ENCODE measurements around the gene DERL3. TPM values are rescaled to one million over a fixed set of nuclear protein-coding genes. Genes with fewer than 3 reads are reported as not detected.
"Not testable (repeated sequence)": the region's sequence is repeated elsewhere in the genome, so short reads cannot be mapped to it uniquely, and the experiment has no call there.

Gene DERL3
- 13.8 and 18.8 TPM in 2 replicates for total RNA-seq

GRCh38 chr22:23838681-23839468, at the start of gene DERL3:
DERL3 (minus strand) TSS chr22:23839006; CDS start chr22:23838987, 19 bp downstream.
- intact Hi-C loops (cut with micrococcal nuclease) = loop anchor here (1.0 to 2.0 kb wide), 8 partner anchors 18 to 716 kb away; partner anchors contain the start of genes GUCD1, MIF, SLC2A11 and SNRPD3
- Mint-ChIP-seq H3K4me3 (peak within 1 kb of the TSS; percentile 93), H3K27me3 (ENCODE audit: insufficient read depth) (peaks cover 3% of the 10 kb centered on the region), H3K36me3 (ENCODE audit: low read depth) (peaks cover 5% of the 10 kb centered on the region), H3K4me1 (ENCODE audit: low read depth) (peaks cover 27% of the 10 kb centered on the region), H3K27ac (peak within 1 kb of the TSS; percentile 97), H3K9me3 (no peaks in the 10 kb centered on the region)
- DNase-seq (ENCODE audit: low spot score) = peak; percentile 97

DNA sequence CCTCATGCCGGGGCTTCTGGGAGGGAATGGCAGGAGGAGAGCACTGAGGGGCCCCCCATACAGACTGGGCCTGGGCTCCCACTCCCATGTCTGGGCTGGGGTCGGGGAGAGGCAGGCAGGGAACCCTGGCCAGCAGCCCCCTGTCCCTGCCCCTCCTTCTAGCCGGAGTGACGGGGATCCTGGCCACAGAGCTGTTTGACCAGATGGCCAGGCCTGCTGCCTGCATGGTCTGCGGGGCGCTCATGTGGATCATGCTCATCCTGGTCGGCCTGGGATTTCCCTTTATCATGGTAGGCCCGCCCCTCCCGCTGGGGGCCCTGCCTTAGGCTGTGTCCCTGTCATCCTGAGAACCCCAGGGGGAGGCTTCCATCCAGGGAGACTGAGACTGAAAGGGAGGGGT, 45.3 kb upstream of the DERL3 start:
- Mint-ChIP-seq H3K9me3 (no peaks in the 10 kb centered on the region), H3K27ac (no peak overlapping the region)
- intact Hi-C loops (cut with micrococcal nuclease) = no loop called here

DNA sequence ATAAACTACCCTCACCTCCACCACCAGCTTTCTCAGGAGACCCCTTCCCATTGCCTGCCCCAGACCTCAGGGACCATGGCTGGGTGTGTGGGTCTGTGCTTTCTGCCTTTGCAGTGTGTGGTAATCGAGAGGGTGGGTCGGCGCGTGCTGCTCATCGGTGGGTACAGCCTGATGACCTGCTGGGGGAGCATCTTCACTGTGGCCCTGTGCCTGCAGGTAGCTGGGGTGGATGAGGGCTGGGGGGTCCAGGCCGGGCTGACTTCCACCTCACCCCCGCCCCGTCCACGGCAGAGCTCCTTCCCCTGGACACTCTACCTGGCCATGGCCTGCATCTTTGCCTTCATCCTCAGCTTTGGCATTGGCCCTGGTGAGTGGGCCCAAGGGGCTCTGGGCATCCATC, 44.9 kb upstream of the DERL3 start:
- no peak for DNase-seq (ENCODE audit: low spot score)
- intact Hi-C loops (cut with micrococcal nuclease) = no loop called here
- no peak overlapping the region for H3K27ac Mint-ChIP-seq
- no peaks in the 10 kb centered on the region for H3K36me3 Mint-ChIP-seq (ENCODE audit: low read depth)
- no peak overlapping the region for H3K4me3 Mint-ChIP-seq
- no peaks in the 10 kb centered on the region for H3K9me3 Mint-ChIP-seq
- no peaks in the 10 kb centered on the region for H3K27me3 Mint-ChIP-seq (ENCODE audit: insufficient read depth)
- H3K4me1 Mint-ChIP-seq (ENCODE audit: low read depth) = no peaks in the 10 kb centered on the region

More for the DNA sequence above, 45.3 kb upstream of the DERL3 start:
- Mint-ChIP-seq H3K4me1 (ENCODE audit: low read depth) (no peaks in the 10 kb centered on the region), H3K27me3 (ENCODE audit: insufficient read depth) (no peaks in the 10 kb centered on the region), H3K4me3 (no peak overlapping the region), H3K36me3 (ENCODE audit: low read depth) (no peaks in the 10 kb centered on the region)
- DNase-seq (ENCODE audit: low spot score) = no peak

DNA sequence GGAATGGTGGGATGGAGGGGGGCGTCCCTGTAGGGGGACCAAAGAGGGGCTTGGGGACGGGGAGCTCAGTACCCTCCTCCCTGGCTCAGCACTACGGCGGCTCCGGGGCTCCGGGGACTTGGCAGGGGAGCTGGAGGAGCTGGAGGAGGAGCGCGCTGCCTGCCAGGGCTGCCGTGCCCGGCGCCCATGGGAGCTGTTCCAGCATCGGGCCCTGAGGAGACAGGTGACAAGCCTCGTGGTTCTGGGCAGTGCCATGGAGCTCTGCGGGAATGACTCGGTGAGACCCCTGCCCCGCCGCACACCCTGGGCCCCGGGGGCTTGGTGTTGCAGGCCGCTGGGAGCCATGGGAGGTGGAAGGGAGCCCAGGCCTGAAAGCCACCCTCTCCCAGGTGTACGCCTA, 43.6 kb upstream of the DERL3 start:
- Mint-ChIP-seq H3K4me3 (no peak overlapping the region), H3K9me3 (no peaks in the 10 kb centered on the region), H3K27me3 (ENCODE audit: insufficient read depth) (no peaks in the 10 kb centered on the region), H3K36me3 (ENCODE audit: low read depth) (no peaks in the 10 kb centered on the region), H3K27ac (no peak overlapping the region), H3K4me1 (ENCODE audit: low read depth) (no peaks in the 10 kb centered on the region)
- intact Hi-C loops (cut with micrococcal nuclease) = no loop called here
- no peak for DNase-seq (ENCODE audit: low spot score)

DNA sequence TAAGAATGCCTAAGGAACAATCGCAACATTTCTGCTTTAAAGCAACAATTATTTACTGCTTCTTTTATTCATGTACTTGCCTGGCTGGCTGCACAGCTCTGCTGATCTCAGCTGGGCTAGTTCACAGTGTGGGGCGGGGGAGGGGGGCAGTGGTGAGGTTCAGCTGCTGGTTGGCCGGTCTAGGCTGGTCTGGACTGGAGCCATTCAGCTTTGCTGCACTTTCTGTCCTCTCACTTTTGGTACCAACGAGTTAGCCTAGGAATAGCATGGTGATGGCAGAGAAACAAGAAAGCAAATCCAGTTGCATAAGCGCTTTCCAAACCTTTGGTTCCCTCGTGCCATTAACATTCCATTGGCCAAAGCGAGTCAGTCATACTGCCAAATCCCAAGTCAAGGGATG, 39.4 kb upstream of the DERL3 start:
- DNase-seq (ENCODE audit: low spot score) = no peak
- H3K4me1 Mint-ChIP-seq (ENCODE audit: low read depth) = no peaks in the 10 kb centered on the region
- no peak overlapping the region for H3K4me3 Mint-ChIP-seq
- H3K36me3 Mint-ChIP-seq (ENCODE audit: low read depth) = no peaks in the 10 kb centered on the region
- no peak overlapping the region for H3K27ac Mint-ChIP-seq
- H3K9me3 Mint-ChIP-seq = no peaks in the 10 kb centered on the region
- no peaks in the 10 kb centered on the region for H3K27me3 Mint-ChIP-seq (ENCODE audit: insufficient read depth)
- intact Hi-C loops (cut with micrococcal nuclease) = no loop called here

DNA sequence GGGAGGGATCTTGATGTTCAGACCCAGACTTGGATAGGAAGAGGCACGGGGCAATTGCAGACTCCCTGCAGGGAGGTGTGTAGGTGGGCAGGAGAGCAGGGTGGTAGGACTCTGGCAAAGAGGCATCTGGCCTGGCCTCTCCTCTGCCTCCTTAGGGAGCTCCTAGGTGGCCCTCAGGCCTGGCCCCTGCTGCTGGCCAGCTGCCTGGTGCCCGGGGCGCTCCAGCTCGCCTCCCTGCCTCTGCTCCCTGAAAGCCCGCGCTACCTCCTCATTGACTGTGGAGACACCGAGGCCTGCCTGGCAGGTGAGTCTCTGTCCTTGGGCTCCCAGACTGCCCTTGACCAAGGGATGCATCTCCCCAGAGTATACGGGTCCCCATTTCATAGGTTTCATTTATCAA, 38.8 kb upstream of the DERL3 start:
- Mint-ChIP-seq H3K4me1 (ENCODE audit: low read depth) (no peaks in the 10 kb centered on the region), H3K27me3 (ENCODE audit: insufficient read depth) (no peaks in the 10 kb centered on the region), H3K9me3 (no peaks in the 10 kb centered on the region), H3K27ac (no peak overlapping the region), H3K36me3 (ENCODE audit: low read depth) (no peaks in the 10 kb centered on the region), H3K4me3 (no peak overlapping the region)
- DNase-seq (ENCODE audit: low spot score) = no peak
- intact Hi-C loops (cut with micrococcal nuclease) = no loop called here

DNA sequence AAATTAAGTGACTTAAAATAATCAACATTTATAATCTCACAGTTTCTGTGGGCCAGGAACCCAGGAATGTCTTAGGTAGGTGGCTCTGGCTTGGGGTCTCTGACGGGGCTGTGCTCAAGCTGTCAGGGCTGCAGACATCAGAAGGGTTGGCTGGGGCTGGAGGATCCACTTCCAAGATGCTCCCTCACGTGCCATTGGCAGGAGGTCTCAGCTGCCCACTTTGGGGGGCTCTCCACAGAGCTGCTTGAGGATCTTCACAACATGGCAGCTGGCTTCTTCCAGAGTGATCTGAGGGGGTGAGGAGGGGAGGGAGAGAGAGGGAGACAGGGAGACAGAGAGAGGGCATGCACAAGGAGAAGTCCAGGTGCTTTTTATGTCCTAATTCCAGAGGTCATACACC, 37.0 kb upstream of the DERL3 start:
- H3K36me3 Mint-ChIP-seq (ENCODE audit: low read depth) = no peaks in the 10 kb centered on the region
- no peaks in the 10 kb centered on the region for H3K4me1 Mint-ChIP-seq (ENCODE audit: low read depth)
- H3K9me3 Mint-ChIP-seq = no peaks in the 10 kb centered on the region
- no peaks in the 10 kb centered on the region for H3K27me3 Mint-ChIP-seq (ENCODE audit: insufficient read depth)
- no peak overlapping the region for H3K27ac Mint-ChIP-seq
- H3K4me3 Mint-ChIP-seq = no peak overlapping the region
- DNase-seq (ENCODE audit: low spot score) = no peak
- intact Hi-C loops (cut with micrococcal nuclease) = no loop called here

DNA sequence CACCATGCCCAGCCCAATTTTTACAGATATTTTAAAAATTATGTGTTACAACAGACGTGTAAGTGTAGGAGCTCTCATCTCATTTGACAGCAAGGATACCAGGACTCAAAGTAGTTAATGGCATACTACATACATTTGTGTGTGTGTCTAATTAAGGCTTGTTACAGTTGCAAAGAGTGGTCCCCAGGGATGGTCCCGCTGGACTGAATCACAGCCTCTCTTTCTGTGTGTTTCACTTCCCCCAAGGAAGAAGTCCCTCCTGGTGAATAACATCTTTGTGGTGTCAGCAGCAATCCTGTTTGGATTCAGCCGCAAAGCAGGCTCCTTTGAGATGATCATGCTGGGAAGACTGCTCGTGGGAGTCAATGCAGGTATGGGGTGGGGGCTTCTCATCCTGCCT, 36.1 kb upstream of the DERL3 start:
- Mint-ChIP-seq H3K4me1 (ENCODE audit: low read depth) (no peaks in the 10 kb centered on the region), H3K27me3 (ENCODE audit: insufficient read depth) (no peaks in the 10 kb centered on the region), H3K4me3 (no peak overlapping the region), H3K27ac (no peak overlapping the region), H3K9me3 (no peaks in the 10 kb centered on the region), H3K36me3 (ENCODE audit: low read depth) (no peaks in the 10 kb centered on the region)
- intact Hi-C loops (cut with micrococcal nuclease) = no loop called here
- DNase-seq (ENCODE audit: low spot score) = no peak

DNA sequence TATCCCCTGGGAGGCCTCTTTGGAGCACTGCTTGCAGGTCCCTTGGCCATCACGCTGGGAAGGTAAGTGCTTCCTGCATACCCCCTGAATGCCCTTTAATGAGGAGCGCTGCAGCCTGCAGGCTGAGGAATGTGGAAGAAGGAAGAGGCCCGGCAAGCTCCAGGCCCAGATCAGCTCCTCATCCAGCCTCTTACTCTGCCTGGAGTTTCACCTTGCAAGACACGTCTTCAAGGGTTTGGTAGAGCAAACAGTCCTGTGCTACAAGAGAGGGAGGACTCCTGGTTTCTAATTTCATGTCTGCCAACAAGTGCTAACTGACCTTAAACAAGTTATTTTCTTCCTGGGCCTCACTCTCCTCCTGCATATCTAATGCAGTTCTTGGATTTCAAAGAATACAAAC, 29.8 kb upstream of the DERL3 start:
- H3K4me1 Mint-ChIP-seq (ENCODE audit: low read depth) = no peaks in the 10 kb centered on the region
- no peaks in the 10 kb centered on the region for H3K36me3 Mint-ChIP-seq (ENCODE audit: low read depth)
- intact Hi-C loops (cut with micrococcal nuclease) = no loop called here
- no peak for DNase-seq (ENCODE audit: low spot score)
- H3K4me3 Mint-ChIP-seq = no peak overlapping the region
- no peaks in the 10 kb centered on the region for H3K27me3 Mint-ChIP-seq (ENCODE audit: insufficient read depth)
- H3K27ac Mint-ChIP-seq = no peak overlapping the region
- H3K9me3 Mint-ChIP-seq = no peaks in the 10 kb centered on the region

DNA sequence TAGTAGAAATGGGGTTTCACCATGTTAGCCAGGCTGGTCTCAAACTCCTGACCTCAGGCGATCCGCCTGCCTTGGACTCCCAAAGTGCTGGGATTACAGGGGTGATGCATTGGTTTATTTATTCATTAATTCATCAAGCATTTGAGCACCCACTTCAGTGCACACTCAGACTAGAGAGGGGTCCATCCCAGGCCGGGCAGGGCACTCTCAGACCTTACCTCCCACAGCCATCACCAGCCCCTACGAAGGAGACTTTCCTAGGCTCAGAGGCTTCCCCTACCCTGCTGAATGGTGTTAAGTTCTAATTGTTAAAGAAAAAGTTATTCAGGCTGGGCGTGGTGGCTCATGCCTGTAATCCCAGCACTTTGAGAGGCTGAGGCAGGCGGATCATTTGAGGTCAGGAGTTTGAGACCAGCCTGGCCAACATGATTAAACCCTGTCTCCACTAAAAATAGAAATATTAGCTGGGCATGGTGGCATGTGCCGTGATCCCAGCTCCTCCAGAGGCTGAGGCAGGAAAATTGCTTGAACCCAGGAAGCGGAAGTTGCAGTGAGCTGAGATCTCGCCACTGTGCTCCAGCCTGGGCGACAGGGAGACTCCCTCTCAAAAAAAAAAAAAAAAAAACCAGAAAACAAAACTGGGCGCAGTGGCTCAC, 25.8 kb upstream of the DERL3 start:
- H3K4me1 Mint-ChIP-seq (ENCODE audit: low read depth); H3K9me3 Mint-ChIP-seq: not testable (repeated sequence)

DNA sequence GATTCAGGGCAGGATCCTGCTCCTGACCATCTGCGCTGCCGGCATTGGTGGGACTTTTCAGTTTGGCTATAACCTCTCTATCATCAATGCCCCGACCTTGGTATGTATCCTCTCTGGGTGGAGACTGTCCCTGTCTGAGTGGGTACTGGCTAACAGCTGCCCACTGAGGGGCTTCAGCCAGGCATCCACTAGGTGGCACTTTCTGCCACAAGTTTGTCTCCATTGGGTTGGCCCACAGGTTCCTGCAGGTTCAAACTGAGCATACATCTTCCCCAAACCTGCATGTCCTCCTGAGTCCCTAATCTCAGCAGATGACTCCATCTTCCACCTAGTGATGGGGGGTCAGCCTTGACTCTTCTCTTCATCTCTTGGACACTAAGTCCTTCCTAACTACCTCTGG, 23.3 kb upstream of the DERL3 start:
- no peaks in the 10 kb centered on the region for H3K9me3 Mint-ChIP-seq
- H3K36me3 Mint-ChIP-seq (ENCODE audit: low read depth) = no peaks in the 10 kb centered on the region
- no peak for DNase-seq (ENCODE audit: low spot score)
- peaks cover 16% of the 10 kb centered on the region for H3K4me1 Mint-ChIP-seq (ENCODE audit: low read depth)
- H3K27me3 Mint-ChIP-seq (ENCODE audit: insufficient read depth) = no peaks in the 10 kb centered on the region
- intact Hi-C loops (cut with micrococcal nuclease) = loop anchor here (5.0 kb wide), 1 partner anchor 95 kb away; no protein-coding TSS in a partner anchor
- no peak overlapping the region for H3K4me3 Mint-ChIP-seq
- no peak overlapping the region for H3K27ac Mint-ChIP-seq

More for the DNA sequence above, 25.8 kb upstream of the DERL3 start:
- not testable (repeated sequence) for H3K4me3 Mint-ChIP-seq; H3K27ac Mint-ChIP-seq; H3K27me3 Mint-ChIP-seq (ENCODE audit: insufficient read depth); H3K36me3 Mint-ChIP-seq (ENCODE audit: low read depth); DNase-seq (ENCODE audit: low spot score)
- intact Hi-C loops (cut with micrococcal nuclease) = loop anchor here (5.0 kb wide), 1 partner anchor 93 kb away; no protein-coding TSS in a partner anchor

DNA sequence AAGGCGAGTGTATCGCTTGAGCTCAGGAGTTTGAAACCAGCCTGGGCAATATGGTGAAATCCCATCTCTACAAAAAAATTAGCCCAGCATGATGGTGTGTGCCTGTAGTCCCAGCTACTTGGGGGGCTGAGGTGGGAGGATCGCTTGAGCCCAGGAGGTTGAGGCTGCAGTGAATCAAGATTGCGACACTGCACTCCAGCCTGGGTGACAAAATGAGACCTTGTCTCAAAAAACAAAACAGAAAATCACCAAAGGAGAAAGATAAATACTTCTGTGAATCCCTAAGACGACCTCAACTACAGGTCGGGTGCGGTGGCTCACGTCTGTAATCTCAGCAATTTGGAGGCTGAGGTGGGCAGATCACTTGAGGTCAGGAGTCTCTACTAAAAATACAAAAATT, 21.4 kb upstream of the DERL3 start:
- not testable (repeated sequence) for H3K27ac Mint-ChIP-seq; H3K9me3 Mint-ChIP-seq; H3K4me3 Mint-ChIP-seq; DNase-seq (ENCODE audit: low spot score); H3K36me3 Mint-ChIP-seq (ENCODE audit: low read depth); H3K27me3 Mint-ChIP-seq (ENCODE audit: insufficient read depth)
- peaks cover 21% of the 10 kb centered on the region for H3K4me1 Mint-ChIP-seq (ENCODE audit: low read depth)
- intact Hi-C loops (cut with micrococcal nuclease) = loop anchor here (5.0 kb wide), 1 partner anchor 97 kb away; no protein-coding TSS in a partner anchor

- no peak for DNase-seq (ENCODE audit: low spot score)
- H3K4me1 Mint-ChIP-seq (ENCODE audit: low read depth) = peaks cover 21% of the 10 kb centered on the region
- H3K27me3 Mint-ChIP-seq (ENCODE audit: insufficient read depth) = peaks cover 4% of the 10 kb centered on the region
- peak overlapping the region; percentile 88 for H3K4me3 Mint-ChIP-seq
- H3K9me3 Mint-ChIP-seq = no peaks in the 10 kb centered on the region
- intact Hi-C loops (cut with micrococcal nuclease) = loop anchor here (5.0 kb wide), 1 partner anchor 53 kb away; no protein-coding TSS in a partner anchor
- no peaks in the 10 kb centered on the region for H3K36me3 Mint-ChIP-seq (ENCODE audit: low read depth)
- H3K27ac Mint-ChIP-seq = no peak overlapping the region
Observed at GRCh38 chr22:23859201-23859600, 20.4 kb upstream of the DERL3 start.
